ENCODE results near the gene RCN1. TPM values are rescaled to one million over a fixed set of nuclear protein-coding genes. Genes with fewer than 3 reads are reported as not detected.
A peak's percentile ranks its signal among the peaks of the same experiment; 100 is the strongest.

Gene RCN1
- total RNA-seq, 1 experiment from 2014 or later: 412 TPM

DNA sequence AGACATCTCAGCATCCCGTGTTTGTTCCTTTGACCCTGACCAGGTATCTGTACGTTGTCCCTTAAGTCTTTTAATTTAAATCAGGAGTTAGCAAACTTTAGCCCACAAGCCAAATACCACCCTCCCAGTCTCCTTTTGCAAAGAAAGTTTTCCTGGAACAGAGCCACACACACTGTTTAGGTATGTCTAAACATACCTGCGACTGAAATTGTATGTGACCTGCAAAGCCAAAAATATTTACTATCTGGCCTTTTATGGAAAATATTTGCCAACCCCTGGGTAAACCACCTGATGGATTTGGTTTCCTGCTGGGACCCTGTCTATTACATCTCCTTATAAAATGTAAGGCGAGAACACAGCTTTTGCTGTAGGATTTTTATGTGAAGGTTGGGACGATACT, 20.2 kb upstream of the RCN1 start:
- POLR2A ChIA-PET (ENCODE audit: low non-redundant PET): interaction anchor here (0.8 kb wide), 1 partner anchor 75 kb away, joined by 5 read pairs; no protein-coding TSS in a partner anchor
- H3K9me3 ChIP-seq (ENCODE audit: low read depth, low read length, poor library complexity, severe bottlenecking): no peaks in the 10 kb centered on the region
- peaks cover 12% of the 10 kb centered on the region for H3K4me1 ChIP-seq (ENCODE audit: insufficient read depth, low read length, poor library complexity, severe bottlenecking)
- no TSS peak for BruUV-seq (replicated peaks)
- intact Hi-C loops (cut with micrococcal nuclease; ENCODE audit: unreplicated experiment): no loop called here
- peaks cover 81% of the 10 kb centered on the region for H3K27me3 ChIP-seq (replicated peaks; ENCODE audit: insufficient read depth, low read depth, low read length, poor library complexity)
- DNase-seq (ENCODE audit: low spot score): no peak
- H3K27ac ChIP-seq (ENCODE audit: low read depth, low read length, poor library complexity, severe bottlenecking): no peak overlapping the region
- CTCF ChIA-PET: no interaction called here
- H3K36me3 ChIP-seq (ENCODE audit: insufficient read depth, low read length, poor library complexity, severe bottlenecking): no peaks in the 10 kb centered on the region
- H3K4me3 ChIP-seq (ENCODE audit: low read depth, low read length, poor library complexity, severe bottlenecking): no peak overlapping the region
- no peak for TF ChIP-seq CTCF (conservative IDR thresholded peaks at IDR 0.05; ENCODE audit: low read depth, low read length)
- TF ChIP-seq EZH2 (IDR thresholded peaks at IDR 0.05; ENCODE audit: borderline replicate concordance, low read depth, low read length, poor library complexity, severe bottlenecking): no peak

DNA sequence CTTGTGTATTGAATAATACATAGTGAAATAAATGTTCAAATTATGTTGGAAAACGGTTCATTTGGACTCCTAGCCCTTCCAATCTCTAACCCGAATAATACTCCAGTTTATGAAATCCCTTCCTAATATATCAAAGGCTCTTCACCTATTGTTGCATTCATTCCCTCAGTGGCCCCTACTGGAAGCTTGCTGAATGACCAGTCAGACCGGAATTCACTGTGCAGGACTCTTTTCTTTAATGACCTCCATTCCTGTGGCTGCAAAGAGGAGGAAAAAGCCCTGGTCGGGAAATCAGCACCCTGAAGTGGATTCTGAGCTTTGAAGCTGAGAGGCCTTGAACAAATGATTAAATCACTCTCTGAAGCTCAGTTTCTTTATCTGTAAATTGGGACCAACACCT, 19.1 kb upstream of the RCN1 start:
- Histone ChIP-seq H3K36me3 (ENCODE audit: insufficient read depth, low read length, poor library complexity, severe bottlenecking) (no peaks in the 10 kb centered on the region), H3K4me3 (ENCODE audit: low read depth, low read length, poor library complexity, severe bottlenecking) (no peak overlapping the region), H3K9me3 (ENCODE audit: low read depth, low read length, poor library complexity, severe bottlenecking) (no peaks in the 10 kb centered on the region), H3K4me1 (ENCODE audit: insufficient read depth, low read length, poor library complexity, severe bottlenecking) (peaks cover 12% of the 10 kb centered on the region), H3K27me3 (replicated peaks; ENCODE audit: insufficient read depth, low read depth, low read length, poor library complexity) (peaks cover 70% of the 10 kb centered on the region), H3K27ac (ENCODE audit: low read depth, low read length, poor library complexity, severe bottlenecking) (no peak overlapping the region)
- DNase-seq (ENCODE audit: low spot score): peak; percentile 63
- BruUV-seq (replicated peaks): no TSS peak
- ChIA-PET POLR2A (ENCODE audit: low non-redundant PET) (interaction anchor here (0.6 kb wide), 1 partner anchor 110 kb away, joined by 16 read pairs; no protein-coding TSS in a partner anchor), CTCF (no interaction called here)
- intact Hi-C loops (cut with micrococcal nuclease; ENCODE audit: unreplicated experiment): no loop called here
- no peak for TF ChIP-seq EZH2 (IDR thresholded peaks at IDR 0.05; ENCODE audit: borderline replicate concordance, low read depth, low read length, poor library complexity, severe bottlenecking)
- peak; percentile 61 for TF ChIP-seq CTCF (conservative IDR thresholded peaks at IDR 0.05; ENCODE audit: low read depth, low read length)

DNA sequence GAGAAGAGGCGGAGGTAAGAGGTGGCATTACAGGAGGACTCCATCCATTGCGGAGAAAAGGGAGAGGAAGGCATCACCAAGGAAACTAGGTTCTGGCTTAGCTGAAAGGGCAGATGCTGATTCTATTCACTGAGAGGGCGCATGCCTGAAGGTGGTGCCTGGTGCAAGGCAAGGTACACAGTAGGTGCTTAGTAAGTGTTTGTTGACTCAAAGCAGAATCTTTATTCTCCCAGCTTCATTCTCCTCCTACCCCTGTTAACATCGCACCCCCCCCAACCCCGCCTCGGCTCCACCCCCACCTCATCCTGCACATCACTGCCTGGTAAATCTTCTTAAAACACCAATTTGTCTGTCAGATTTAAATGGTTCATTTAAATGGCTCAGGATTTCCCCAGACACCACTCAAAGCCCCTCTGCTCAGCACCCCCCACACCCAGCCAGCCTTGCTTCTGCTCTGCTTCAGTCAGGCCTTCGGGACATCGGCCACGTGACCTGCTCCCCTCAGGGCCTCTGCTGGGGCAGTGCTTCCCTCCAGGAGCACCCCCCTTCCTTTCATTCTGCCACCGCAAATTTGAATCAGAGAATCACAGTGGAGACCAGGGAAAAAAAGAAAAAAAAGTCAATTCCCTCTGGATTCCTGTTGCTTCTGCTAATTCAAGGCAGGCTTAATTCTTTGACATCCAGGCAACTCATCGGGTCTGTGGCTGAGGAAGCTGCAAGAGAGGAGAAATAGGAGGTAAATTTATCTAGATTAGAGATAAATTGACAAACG, 17.8 kb upstream of the RCN1 start:
- Histone ChIP-seq H3K27me3 (replicated peaks; ENCODE audit: insufficient read depth, low read depth, low read length, poor library complexity) (peaks cover 57% of the 10 kb centered on the region), H3K9me3 (ENCODE audit: low read depth, low read length, poor library complexity, severe bottlenecking) (no peaks in the 10 kb centered on the region), H3K27ac (ENCODE audit: low read depth, low read length, poor library complexity, severe bottlenecking) (no peak overlapping the region), H3K36me3 (ENCODE audit: insufficient read depth, low read length, poor library complexity, severe bottlenecking) (no peaks in the 10 kb centered on the region), H3K4me3 (ENCODE audit: low read depth, low read length, poor library complexity, severe bottlenecking) (no peak overlapping the region), H3K4me1 (ENCODE audit: insufficient read depth, low read length, poor library complexity, severe bottlenecking) (peaks cover 12% of the 10 kb centered on the region)
- DNase-seq (ENCODE audit: low spot score): peak; percentile 69
- CTCF ChIA-PET: interaction anchor here (0.6 kb wide), 2 partner anchors 20 to 43 kb away, joined by 3 to 4 read pairs; no protein-coding TSS in a partner anchor
- no peak for TF ChIP-seq EZH2 (IDR thresholded peaks at IDR 0.05; ENCODE audit: borderline replicate concordance, low read depth, low read length, poor library complexity, severe bottlenecking)
- intact Hi-C loops (cut with micrococcal nuclease; ENCODE audit: unreplicated experiment): no loop called here
- POLR2A ChIA-PET (ENCODE audit: low non-redundant PET): no interaction called here
- no TSS peak for BruUV-seq (replicated peaks)
